ENCODE measurements around the gene ITPRIPL2.

The ITPRIPL2 gene

DNA sequence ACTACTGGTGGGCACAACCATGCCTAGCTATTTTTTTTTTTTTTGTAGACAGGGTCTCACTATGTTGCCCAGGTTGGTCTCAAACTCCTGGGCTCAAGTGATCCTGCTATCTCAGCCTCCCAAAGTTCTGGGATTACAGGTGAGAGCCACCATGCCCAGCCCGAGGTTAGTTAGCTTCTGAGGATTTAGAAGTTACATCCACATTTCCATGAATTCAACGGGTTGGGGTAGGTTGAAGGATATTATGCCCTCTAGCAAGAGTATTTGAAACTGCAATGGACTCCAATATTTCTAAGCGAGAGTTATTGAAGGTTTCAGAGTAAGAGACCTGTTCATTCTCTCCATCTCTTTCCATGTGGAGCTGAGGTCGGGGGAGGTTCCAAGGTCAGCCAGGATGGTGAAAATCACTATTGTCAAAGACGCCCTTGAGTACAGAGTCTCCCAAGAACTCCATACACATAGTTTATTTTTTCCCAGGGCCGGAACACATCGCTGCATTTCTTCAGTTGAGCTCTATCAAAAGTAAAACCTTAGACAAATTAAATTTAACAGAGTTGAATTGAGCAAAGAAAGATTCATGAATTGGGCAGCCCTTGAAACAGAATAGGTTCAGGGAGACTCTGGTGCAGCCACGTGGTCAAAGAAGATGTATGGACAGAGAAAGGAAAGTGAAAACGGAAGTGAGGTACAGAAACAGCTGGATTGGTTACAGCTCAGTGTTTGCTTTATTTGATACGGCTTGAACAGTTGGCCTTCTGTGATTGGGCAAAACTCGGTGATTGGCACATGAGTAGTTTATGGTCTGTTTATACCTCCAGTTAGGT lies 19.0 kb upstream of the ITPRIPL2 start:
- WGBS, 2 experiments (ENCODE audit: insufficient coverage in 2 of 2) = 88 to 90% methylated on average over 7 to 9 of the region's 11 CpGs
- H3K4me3 ChIP-seq (ENCODE audit: extremely low read depth, insufficient read depth, low read length, poor library complexity, severe bottlenecking) = no peak overlapping the region
- no peaks in the 10 kb centered on the region for H3K4me1 ChIP-seq (ENCODE audit: control insufficient read depth, insufficient read depth, low read length, poor library complexity, severe bottlenecking)
- no peak overlapping the region for H3K27ac ChIP-seq (ENCODE audit: low read depth, low read length, severe bottlenecking)
- no peaks in the 10 kb centered on the region for H3K36me3 ChIP-seq (ENCODE audit: control insufficient read depth, insufficient read depth, low read length)
- H3K9me3 ChIP-seq (ENCODE audit: control insufficient read depth, low read length) = peaks cover 10% of the 10 kb centered on the region

DNA sequence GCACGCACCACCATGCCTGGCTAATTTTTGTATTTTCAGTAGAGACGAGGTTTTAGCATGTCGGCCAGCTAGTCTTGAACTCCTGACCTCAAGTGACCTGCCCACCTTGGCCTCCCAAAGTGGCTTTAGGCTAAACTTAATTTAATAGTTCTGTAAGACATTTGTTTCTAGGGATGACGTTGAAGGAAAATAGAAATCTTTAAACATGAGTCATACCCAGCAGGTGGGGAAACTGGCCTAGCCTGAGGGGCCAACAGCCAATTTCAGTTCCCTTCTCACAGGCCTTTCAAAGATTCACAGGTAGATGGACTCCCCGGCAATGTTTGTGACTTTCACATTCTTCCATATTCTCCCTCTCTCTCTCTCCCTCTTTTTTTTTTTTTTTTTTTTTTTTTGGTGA lies 18.1 kb upstream of the ITPRIPL2 start:
- H3K4me3 ChIP-seq (ENCODE audit: extremely low read depth, insufficient read depth, low read length, poor library complexity, severe bottlenecking) = no peak overlapping the region
- 75 to 77% methylated on average over 3 to 4 of the region's 5 CpGs for WGBS, 2 experiments (ENCODE audit: insufficient coverage in 2 of 2)

DNA sequence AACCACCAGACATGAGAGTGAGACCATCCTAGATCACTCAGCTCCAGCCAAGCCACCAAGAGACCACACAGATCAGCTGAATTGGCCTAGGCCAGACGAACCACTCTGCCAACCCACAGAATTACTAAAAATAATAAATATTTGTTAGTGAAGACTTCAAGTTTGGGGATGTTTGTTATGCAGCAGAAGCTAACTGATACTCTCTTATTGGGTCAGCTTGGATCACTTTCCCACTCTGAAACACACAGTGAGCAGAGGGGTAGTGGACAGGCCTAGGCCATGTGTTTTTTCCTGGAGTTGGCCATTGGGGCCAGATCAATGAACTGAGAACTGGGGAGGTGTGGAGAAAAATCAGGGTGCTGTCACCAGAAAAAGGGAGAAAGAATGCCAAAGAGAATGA lies 15.6 kb upstream of the ITPRIPL2 start:
- WGBS, 2 experiments (ENCODE audit: insufficient coverage in 2 of 2) = no CpG with 5 or more reads among the region's 1 CpG

More for the DNA sequence above, 18.1 kb upstream of the ITPRIPL2 start:
- no peaks in the 10 kb centered on the region for H3K36me3 ChIP-seq (ENCODE audit: control insufficient read depth, insufficient read depth, low read length)
- peaks cover 10% of the 10 kb centered on the region for H3K9me3 ChIP-seq (ENCODE audit: control insufficient read depth, low read length)
- no peak overlapping the region for H3K27ac ChIP-seq (ENCODE audit: low read depth, low read length, severe bottlenecking)
- no peaks in the 10 kb centered on the region for H3K4me1 ChIP-seq (ENCODE audit: control insufficient read depth, insufficient read depth, low read length, poor library complexity, severe bottlenecking)

DNA sequence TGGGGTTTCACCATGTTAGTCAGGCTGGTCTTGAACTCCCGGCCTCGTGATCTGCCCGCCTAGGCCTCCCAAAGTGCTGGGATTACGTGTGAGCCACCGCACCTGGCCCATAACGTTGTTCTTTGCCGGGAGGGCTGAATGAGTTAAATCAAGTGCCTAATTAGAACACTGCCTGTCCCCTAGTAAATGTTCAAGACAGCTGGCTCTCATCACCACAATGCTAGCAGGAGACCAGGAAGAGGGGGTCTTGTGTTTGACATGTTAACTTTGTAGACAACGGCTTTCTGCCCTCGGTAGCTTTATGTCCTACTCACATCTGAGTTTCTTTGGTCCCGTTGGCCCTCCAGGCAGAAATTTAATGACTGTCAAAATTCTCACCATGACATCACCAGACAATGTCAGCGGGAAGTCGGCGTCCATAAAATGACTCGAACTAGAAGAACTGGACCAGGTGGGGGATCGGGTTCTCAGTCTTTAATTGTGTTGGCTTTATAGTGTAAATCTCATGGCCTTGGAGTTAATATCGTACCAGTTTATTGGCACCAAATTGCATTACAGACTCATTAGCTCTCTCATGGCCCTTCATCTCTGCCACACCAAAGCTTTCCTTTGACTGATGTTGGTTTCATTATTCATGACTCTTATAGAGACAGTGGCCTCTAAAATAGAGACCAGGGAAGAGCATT lies 11.4 kb upstream of the ITPRIPL2 start:
- Histone ChIP-seq H3K36me3 (ENCODE audit: control insufficient read depth, insufficient read depth, low read length) (no peaks in the 10 kb centered on the region), H3K27ac (ENCODE audit: low read depth, low read length, severe bottlenecking) (no peak overlapping the region), H3K9me3 (ENCODE audit: control insufficient read depth, low read length) (peaks cover 10% of the 10 kb centered on the region), H3K4me1 (ENCODE audit: control insufficient read depth, insufficient read depth, low read length, poor library complexity, severe bottlenecking) (peaks cover 10% of the 10 kb centered on the region), H3K4me3 (ENCODE audit: extremely low read depth, insufficient read depth, low read length, poor library complexity, severe bottlenecking) (no peak overlapping the region)
- WGBS, 2 experiments (ENCODE audit: insufficient coverage in 2 of 2) = 91 to 93% methylated on average over 12 to 15 of the region's 16 CpGs

More for the DNA sequence above, 15.6 kb upstream of the ITPRIPL2 start:
- Histone ChIP-seq H3K27ac (ENCODE audit: low read depth, low read length, severe bottlenecking) (no peak overlapping the region), H3K36me3 (ENCODE audit: control insufficient read depth, insufficient read depth, low read length) (no peaks in the 10 kb centered on the region), H3K4me3 (ENCODE audit: extremely low read depth, insufficient read depth, low read length, poor library complexity, severe bottlenecking) (no peak overlapping the region), H3K9me3 (ENCODE audit: control insufficient read depth, low read length) (peaks cover 10% of the 10 kb centered on the region), H3K4me1 (ENCODE audit: control insufficient read depth, insufficient read depth, low read length, poor library complexity, severe bottlenecking) (no peaks in the 10 kb centered on the region)

DNA sequence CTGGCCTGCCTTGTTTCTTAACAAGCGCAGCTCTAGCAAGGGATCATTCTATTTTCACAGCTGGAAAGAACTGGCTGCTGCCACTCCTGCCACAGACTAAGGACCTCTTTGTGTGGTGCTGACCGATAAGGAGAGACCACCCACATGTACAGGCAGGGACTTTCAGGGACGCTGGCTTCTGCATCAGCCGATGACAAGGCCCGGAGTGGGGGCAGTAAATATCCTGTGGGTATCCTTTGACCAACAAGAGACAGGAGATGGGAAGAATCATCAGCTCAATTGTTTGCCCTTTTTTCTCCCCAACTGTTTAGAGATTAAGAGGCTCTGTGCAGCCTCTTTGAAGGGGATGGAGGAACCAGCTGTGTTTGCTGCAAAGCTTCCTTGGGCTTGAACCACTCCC lies 9.2 kb upstream of the ITPRIPL2 start:
- Histone ChIP-seq H3K36me3 (ENCODE audit: control insufficient read depth, insufficient read depth, low read length) (no peaks in the 10 kb centered on the region), H3K27ac (ENCODE audit: low read depth, low read length, severe bottlenecking) (no peak overlapping the region), H3K4me1 (ENCODE audit: control insufficient read depth, insufficient read depth, low read length, poor library complexity, severe bottlenecking) (peaks cover 15% of the 10 kb centered on the region), H3K4me3 (ENCODE audit: extremely low read depth, insufficient read depth, low read length, poor library complexity, severe bottlenecking) (no peak overlapping the region), H3K9me3 (ENCODE audit: control insufficient read depth, low read length) (no peaks in the 10 kb centered on the region)
- 80 to 83% methylated on average over 5 of the region's 5 CpGs for WGBS, 2 experiments (ENCODE audit: insufficient coverage in 2 of 2)

DNA sequence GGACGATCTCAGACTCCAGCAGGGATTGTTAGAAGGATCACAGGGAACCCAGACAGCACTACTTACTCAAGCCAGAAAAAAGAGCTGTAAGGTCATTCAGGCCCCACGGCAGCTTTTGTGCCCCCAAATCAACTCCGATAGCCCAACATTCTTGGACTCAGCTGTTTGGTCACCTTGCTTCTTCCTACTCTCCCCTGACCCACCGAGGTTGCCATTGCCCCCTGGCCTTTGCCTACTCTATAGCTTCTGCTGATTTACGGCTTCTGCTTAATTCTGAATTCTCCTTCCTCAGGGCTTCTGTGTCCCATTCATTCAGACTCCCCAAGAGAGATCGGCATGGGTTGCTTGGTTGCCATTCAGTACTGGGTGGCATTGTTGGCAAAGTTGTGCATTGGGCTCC lies 8.6 kb upstream of the ITPRIPL2 start:
- Histone ChIP-seq H3K4me1 (ENCODE audit: control insufficient read depth, insufficient read depth, low read length, poor library complexity, severe bottlenecking) (peaks cover 15% of the 10 kb centered on the region), H3K36me3 (ENCODE audit: control insufficient read depth, insufficient read depth, low read length) (no peaks in the 10 kb centered on the region), H3K9me3 (ENCODE audit: control insufficient read depth, low read length) (no peaks in the 10 kb centered on the region), H3K4me3 (ENCODE audit: extremely low read depth, insufficient read depth, low read length, poor library complexity, severe bottlenecking) (no peak overlapping the region), H3K27ac (ENCODE audit: low read depth, low read length, severe bottlenecking) (no peak overlapping the region)
- WGBS, 2 experiments (ENCODE audit: insufficient coverage in 2 of 2) = 81 to 87% methylated on average over 5 to 6 of the region's 6 CpGs

DNA sequence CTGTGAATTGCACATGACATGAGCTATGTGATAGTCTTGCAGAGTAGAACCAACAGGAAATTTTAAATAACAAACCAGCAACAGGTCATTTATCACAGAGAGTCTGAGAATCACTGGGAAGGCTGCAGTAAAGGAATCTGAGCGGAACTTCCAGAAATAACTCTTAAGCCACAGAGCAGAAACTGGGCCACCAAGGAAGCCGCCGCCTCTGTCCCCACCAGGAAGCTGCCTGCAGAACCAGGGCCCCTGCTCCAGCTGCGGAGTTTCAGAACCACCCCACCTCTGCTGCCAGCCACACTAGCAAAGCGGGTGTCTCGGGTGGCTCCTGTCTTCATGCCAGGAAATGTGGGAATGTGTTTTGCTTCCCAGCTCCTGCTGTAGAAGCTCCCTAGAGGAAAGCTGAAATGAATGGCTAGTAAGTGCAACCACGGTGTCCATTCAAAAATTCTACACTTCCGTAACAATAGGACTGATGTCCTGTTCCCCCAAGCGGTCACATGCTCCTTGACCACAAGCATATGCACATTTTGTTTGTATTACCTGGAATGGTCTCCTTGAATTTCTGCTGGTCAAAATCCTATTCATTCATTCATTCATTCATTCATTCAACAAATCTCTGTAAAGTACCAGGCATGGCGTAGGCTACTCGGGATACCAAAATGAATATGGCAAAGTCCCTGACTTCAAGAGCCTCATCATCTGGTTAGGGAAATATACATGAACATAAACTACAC lies 7.7 kb upstream of the ITPRIPL2 start:
- WGBS, 2 experiments (ENCODE audit: insufficient coverage in 2 of 2) = 77 to 92% methylated on average over 3 to 8 of the region's 11 CpGs
- peaks cover 15% of the 10 kb centered on the region for H3K4me1 ChIP-seq (ENCODE audit: control insufficient read depth, insufficient read depth, low read length, poor library complexity, severe bottlenecking)
- H3K4me3 ChIP-seq (ENCODE audit: extremely low read depth, insufficient read depth, low read length, poor library complexity, severe bottlenecking) = no peak overlapping the region
- no peak overlapping the region for H3K27ac ChIP-seq (ENCODE audit: low read depth, low read length, severe bottlenecking)
- no peaks in the 10 kb centered on the region for H3K36me3 ChIP-seq (ENCODE audit: control insufficient read depth, insufficient read depth, low read length)
- no peaks in the 10 kb centered on the region for H3K9me3 ChIP-seq (ENCODE audit: control insufficient read depth, low read length)

DNA sequence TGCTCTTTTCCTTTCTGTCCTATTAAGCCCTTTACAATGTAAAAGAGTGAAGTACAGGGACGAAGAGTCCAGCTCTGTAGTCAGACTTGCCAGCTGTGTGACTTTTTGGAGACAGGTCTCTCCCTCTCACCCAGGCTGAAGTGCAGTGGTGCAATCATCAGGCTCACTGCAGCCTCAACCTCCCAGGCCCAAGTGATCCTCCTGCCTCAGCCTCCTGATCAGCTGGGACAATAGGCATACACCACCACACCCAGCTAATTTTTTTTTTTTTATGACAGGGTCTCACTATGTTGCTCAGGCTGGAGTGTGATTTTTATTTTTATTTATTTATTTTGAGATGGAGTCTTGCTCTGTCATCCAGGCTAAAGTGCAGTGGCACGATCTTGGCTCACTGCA lies 7.1 kb upstream of the ITPRIPL2 start:
- 87 to 100% methylated on average over 1 to 2 of the region's 2 CpGs for WGBS, 2 experiments (ENCODE audit: insufficient coverage in 2 of 2)
- H3K36me3 ChIP-seq (ENCODE audit: control insufficient read depth, insufficient read depth, low read length) = no peaks in the 10 kb centered on the region
- peaks cover 15% of the 10 kb centered on the region for H3K4me1 ChIP-seq (ENCODE audit: control insufficient read depth, insufficient read depth, low read length, poor library complexity, severe bottlenecking)
- H3K27ac ChIP-seq (ENCODE audit: low read depth, low read length, severe bottlenecking) = no peak overlapping the region
- no peaks in the 10 kb centered on the region for H3K9me3 ChIP-seq (ENCODE audit: control insufficient read depth, low read length)
- H3K4me3 ChIP-seq (ENCODE audit: extremely low read depth, insufficient read depth, low read length, poor library complexity, severe bottlenecking) = no peak overlapping the region

DNA sequence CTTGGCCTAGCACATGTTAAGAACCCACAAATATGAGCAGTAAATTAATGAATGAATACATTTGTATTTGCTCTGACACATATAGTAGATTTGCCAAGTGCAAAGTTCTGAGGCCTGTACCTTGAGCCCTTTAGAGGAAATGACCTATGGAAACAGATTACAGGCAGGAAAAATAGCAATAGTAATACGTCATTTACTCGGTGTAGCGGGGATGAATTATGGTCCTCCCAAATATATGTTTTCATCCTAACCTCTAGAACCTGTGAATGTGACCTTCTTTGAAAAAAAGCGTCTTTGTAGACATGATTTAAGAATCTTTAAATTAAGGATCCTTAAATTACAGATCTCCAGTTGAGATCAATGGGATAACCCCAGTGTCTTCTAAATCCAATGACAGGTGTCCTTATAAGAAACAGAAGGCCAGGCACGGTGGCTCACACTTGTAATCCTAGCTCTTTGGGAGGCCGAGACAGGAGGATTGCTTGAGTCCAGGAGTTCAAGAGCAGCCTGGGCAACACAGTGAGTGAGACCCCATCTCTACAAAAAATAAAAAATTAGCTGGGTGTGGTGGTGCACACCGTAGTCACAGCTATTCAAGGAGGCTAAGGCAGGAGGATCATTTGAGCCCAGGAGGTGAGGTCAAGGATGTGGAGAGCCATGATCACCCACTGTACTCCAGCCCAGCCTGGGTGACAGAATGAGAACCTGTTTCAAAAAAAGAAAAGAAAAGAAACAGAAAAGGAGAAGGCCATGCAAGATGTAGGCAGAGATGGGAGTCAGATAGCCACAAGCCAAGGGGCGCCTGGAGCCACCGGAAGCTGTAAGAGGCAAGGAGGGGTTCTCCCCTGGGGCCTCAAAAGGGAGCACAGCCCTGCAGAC lies 5.1 kb upstream of the ITPRIPL2 start:
- Histone ChIP-seq H3K27ac (ENCODE audit: low read depth, low read length, severe bottlenecking) (no peak overlapping the region), H3K36me3 (ENCODE audit: control insufficient read depth, insufficient read depth, low read length) (no peaks in the 10 kb centered on the region), H3K9me3 (ENCODE audit: control insufficient read depth, low read length) (no peaks in the 10 kb centered on the region), H3K4me3 (ENCODE audit: extremely low read depth, insufficient read depth, low read length, poor library complexity, severe bottlenecking) (no peak overlapping the region), H3K4me1 (ENCODE audit: control insufficient read depth, insufficient read depth, low read length, poor library complexity, severe bottlenecking) (peaks cover 27% of the 10 kb centered on the region)
- 98% methylated on average over 4 to 5 of the region's 9 CpGs for WGBS, 2 experiments (ENCODE audit: insufficient coverage in 2 of 2)

DNA sequence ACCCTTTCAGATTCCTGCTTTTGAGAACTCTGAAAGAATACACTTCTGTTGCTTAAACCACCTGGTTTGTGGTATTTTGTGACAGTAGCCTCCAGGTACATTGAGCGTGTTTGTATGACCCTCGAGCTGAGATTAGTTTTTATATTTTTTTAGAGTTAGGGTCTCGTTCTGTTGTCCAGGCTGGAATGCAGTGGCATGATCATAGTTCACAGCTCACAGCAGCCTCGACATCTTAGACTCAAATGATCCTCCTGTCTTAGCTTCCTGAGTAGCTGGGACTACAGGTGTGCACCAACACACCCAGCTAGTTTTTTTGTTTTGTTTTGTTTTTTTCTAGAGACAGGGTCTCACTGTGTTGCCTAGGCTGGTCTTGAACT lies 4.5 kb upstream of the ITPRIPL2 start:
- Histone ChIP-seq H3K36me3 (ENCODE audit: control insufficient read depth, insufficient read depth, low read length) (no peaks in the 10 kb centered on the region), H3K9me3 (ENCODE audit: control insufficient read depth, low read length) (no peaks in the 10 kb centered on the region), H3K4me3 (ENCODE audit: extremely low read depth, insufficient read depth, low read length, poor library complexity, severe bottlenecking) (no peak overlapping the region), H3K4me1 (ENCODE audit: control insufficient read depth, insufficient read depth, low read length, poor library complexity, severe bottlenecking) (peaks cover 27% of the 10 kb centered on the region), H3K27ac (ENCODE audit: low read depth, low read length, severe bottlenecking) (no peak overlapping the region)
- 90 to 93% methylated on average over 4 of the region's 4 CpGs for WGBS, 2 experiments (ENCODE audit: insufficient coverage in 2 of 2)
